Hippocampal formation (tissue), 2 donors: ENCODE results near the gene EVC2.
A peak's percentile ranks its signal among the peaks of the same experiment; 100 is the strongest.

Source experiments
- DNase-seq, 2 donors: peaks; one replicate each; lab custom pipeline; 2025; lab: John Stamatoyannopoulos, UW

Gene EVC2

DNA sequence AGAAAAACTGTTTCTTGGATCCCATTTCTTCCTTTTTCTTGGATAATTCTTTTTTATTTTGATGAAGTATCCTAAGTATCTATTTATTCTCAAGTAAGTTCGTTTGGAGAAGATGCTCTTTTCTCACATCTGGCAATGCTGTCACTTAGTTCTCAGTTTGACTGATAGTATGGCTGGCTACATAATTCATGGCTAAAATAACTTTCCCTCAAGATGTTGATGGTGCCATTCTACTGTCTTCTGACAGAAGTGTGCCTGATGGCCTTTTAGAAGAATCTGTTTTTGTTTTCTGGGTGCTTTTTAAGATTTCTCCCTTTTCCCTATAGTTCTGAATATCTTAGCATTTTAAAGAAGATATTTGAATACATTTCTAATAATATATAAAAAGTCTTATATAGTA is 41.6 kb downstream of the EVC2 start:
- no peak for DNase-seq

GRCh38 chr4:5664778-5665177 is 43.6 kb downstream of the EVC2 start:
- DNase-seq: no peak

DNA sequence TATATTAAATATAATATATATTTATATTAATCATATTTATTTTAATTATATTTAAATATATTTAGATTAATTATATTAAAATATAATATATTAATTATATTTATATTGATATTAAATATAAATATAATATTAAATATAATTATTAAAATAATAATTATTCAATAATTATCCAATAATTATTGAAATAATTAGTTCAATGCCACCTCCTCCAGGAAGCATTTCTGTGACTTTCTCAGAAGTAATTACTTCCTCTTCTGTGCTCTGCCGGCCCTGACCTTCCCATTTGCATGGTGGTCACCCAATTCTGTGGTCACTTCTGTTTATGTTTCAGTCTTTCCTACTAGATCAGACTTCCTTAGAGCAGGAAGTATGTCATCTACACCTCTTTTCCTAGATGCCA is 45.8 kb downstream of the EVC2 start:
- DNase-seq: no peak

- DNase-seq: no peak
Measured at GRCh38 chr4:5661237-5661636, 47.1 kb downstream of the EVC2 start.

DNA sequence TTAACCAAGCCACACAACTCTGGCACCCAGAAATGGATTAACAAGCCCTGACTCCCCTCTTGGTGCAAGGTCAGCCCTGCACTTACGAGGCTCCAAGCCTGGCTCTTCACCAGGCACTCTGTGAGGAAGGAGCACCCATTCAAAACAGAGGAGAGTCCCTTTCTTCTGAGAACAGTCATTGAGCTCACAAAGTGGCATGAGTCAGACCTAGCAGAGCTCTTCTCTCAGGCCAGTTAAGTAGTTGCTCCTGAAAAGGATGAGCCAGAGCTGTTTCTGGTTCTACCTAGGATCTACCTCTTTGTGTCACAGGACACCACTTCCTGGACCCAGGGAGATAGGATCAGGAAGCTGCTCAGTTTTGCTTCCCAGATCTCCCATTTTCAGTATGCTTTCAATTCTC is 48.2 kb downstream of the EVC2 start:
- no peak for DNase-seq

DNA sequence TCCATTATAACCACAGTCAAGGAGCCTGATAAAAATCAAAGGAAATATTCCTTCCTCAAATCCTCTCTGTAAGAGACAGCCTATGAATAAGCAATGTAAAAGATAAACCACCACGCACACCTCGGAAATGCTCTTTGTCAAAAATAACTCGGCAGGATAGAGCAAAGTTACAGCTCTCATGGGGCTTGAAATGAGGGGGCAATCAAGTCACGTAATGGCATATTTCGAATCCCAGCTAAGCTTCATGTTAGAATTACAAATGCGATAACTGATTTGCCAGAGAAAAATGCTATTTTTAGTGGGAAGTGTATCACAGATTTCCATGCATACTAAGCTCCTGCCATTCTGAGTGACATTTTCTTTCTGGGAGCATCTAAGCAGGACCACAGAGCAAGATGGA is 49.4 kb downstream of the EVC2 start:
- no peak for DNase-seq

GRCh38 chr4:5656415-5656814 is 51.9 kb downstream of the EVC2 start:
- no peak for DNase-seq

- DNase-seq: peak in 1 of 2 donors; percentile 12
Measured at GRCh38 chr4:5654791-5655190, 53.6 kb downstream of the EVC2 start.

GRCh38 chr4:5651089-5651488 is 57.3 kb downstream of the EVC2 start:
- DNase-seq: no peak

- DNase-seq: no peak
Measured at GRCh38 chr4:5650040-5650439, 58.3 kb downstream of the EVC2 start.

- DNase-seq: no peak
Measured at GRCh38 chr4:5647351-5647750, 61.0 kb downstream of the EVC2 start.

- DNase-seq: no peak
Measured at GRCh38 chr4:5640096-5640495, 68.3 kb downstream of the EVC2 start.

GRCh38 chr4:5639556-5639955 is 68.8 kb downstream of the EVC2 start:
- DNase-seq: no peak

- no peak for DNase-seq
Measured at GRCh38 chr4:5638976-5639375, 69.4 kb downstream of the EVC2 start.

GRCh38 chr4:5638316-5638715 is 70.0 kb downstream of the EVC2 start:
- DNase-seq: no peak

DNA sequence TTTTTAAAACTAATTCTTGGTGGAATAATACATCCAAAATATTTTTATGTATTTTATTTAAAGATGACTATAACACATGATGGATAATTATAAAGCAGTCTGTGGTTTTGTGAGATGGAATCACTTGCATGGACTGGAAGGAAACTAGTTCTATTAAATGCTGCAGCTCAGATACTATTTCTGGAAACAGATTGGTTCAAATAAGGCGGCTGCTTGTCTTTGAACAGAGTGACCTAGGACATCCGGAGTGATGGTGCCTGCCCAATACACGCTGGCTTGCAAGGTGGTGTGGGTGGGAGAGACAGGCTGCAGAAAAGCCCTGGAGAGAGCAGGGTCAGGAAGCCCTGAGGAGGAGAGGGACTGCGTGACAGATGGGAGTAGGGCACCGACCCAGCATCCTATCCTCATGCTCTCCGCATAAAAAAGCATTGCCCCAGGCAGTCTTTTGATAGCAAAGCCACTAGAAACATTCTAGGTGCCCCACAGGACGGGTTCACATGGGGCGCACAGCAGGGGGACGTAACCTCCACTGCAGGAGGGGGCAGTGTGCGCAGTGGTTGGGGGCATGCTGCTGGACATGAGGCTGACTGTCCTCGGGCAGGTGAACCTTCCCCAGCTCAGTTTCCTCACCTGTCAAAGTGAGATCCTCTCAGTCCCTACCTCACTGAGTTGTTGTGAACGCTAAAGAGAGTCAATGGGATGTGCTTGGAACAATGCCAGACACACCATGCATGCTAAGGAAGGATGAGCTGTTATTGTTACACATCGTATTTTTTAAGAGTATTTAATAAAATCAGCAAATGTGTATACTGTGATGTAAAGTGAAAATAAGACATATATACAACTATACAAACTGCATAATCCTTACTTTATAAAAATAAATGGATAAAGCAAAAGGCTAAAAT is 71.3 kb downstream of the EVC2 start:
- DNase-seq: no peak

DNA sequence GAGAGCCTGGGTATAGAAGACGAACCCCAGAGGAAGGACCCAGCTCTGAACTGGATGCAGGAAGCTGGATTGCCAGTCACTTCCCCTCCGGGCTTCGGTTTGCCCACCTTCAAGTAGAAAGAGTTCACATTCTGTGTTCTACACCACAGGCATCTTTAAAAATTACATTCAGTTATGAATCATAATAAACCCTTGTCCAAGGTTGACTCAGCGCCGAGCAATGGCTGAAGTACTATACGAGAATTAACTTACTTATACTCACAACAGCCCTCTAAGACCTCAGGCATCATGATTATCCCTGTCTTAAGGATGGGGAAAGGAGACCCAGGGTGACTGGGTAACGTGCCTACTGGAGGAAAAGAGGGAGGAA is 72.5 kb downstream of the EVC2 start:
- DNase-seq: no peak

DNA sequence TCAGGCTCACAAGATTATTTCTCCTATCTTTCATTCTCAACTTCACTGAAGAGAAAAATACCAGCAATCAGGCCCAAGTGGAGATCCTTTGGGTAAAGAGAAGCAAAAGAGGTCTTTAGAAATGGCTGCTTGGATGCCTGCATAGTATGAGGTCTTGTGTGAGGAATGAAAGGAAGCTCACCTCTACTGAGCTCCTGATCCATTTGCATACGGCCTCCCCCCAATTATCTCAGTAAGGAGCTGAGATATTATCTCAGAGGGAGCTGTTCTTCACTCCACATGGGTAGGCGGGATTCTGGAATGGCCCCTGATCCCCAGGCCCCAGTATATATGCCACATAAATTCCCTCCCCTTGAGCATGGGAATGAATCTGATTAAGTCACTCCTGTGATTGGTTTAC is 75.8 kb downstream of the EVC2 start:
- DNase-seq: no peak

GRCh38 chr4:5632066-5632440 is 76.3 kb downstream of the EVC2 start:
- DNase-seq: no peak

- no peak for DNase-seq
Measured at GRCh38 chr4:5631352-5632065, 76.8 kb downstream of the EVC2 start.

- no peak for DNase-seq
Measured at GRCh38 chr4:5630762-5631161, 77.6 kb downstream of the EVC2 start.

DNA sequence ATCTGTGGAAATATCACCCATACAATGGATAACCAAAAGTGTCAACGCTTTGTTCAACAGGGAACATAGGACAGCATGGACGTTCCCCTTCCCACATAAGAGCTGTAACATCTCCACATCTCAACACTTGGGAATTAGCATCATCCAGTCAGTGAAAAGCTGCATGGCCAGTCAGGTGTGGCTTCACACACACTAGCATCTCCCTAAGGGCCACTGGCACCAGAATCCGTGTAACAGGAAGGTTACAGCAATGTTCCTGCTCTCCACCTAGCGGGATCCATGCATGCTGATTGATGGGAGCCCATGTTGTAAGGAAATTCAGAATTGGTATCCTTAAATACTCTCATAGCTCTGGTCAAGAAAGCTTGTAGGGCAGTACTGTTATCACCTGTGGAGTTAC is 78.8 kb downstream of the EVC2 start:
- DNase-seq: no peak

GRCh38 chr4:5626913-5627312 is 81.4 kb downstream of the EVC2 start:
- DNase-seq: no peak

- DNase-seq: no peak
Measured at GRCh38 chr4:5622596-5622995, 85.8 kb downstream of the EVC2 start.
